Epithelial cell of proximal tubule (primary cell): ENCODE results near the gene HINT2. TPM values are rescaled to one million over a fixed set of nuclear protein-coding genes. Genes with fewer than 3 reads are reported as not detected.

Experiments
- DNase-seq: peaks from one replicate; pipeline ENCODE4 v3.0.0-alpha.2; 2011; ENCODE audit warnings: low read depth
- H3K4me3 ChIP-seq: 2 replicates; pipeline ENCODE4 v1.5.1; 2011; ENCODE audit warnings: low read depth, mild to moderate bottlenecking, low read length
- total RNA-seq: library from RNA; depleted of rRNA; stranded (reverse); fragments of >200 nt; gene quantifications from 2 replicates; pipeline ENCODE4 v1.2.3, GENCODE V29; 2015
- TF ChIP-seq, protein P1 (sequence below): conservative IDR thresholded peaks from 2 replicates; pipeline ENCODE4 v1.5.1; 2012; ENCODE audit warnings: low read depth, mild to moderate bottlenecking, low read length

The HINT2 gene
- total RNA-seq, 1 donor from 2014 or later: 25.9 TPM

- TF ChIP-seq, protein P1, sequence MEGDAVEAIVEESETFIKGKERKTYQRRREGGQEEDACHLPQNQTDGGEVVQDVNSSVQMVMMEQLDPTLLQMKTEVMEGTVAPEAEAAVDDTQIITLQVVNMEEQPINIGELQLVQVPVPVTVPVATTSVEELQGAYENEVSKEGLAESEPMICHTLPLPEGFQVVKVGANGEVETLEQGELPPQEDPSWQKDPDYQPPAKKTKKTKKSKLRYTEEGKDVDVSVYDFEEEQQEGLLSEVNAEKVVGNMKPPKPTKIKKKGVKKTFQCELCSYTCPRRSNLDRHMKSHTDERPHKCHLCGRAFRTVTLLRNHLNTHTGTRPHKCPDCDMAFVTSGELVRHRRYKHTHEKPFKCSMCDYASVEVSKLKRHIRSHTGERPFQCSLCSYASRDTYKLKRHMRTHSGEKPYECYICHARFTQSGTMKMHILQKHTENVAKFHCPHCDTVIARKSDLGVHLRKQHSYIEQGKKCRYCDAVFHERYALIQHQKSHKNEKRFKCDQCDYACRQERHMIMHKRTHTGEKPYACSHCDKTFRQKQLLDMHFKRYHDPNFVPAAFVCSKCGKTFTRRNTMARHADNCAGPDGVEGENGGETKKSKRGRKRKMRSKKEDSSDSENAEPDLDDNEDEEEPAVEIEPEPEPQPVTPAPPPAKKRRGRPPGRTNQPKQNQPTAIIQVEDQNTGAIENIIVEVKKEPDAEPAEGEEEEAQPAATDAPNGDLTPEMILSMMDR: no peak
- no peak for DNase-seq
Observed at GRCh38 chr9:35822926-35823325, 8.1 kb upstream of the HINT2 start.

GRCh38 chr9:35820076-35820475 lies 5.2 kb upstream of the HINT2 start:
- H3K4me3 ChIP-seq: no peak overlapping the region
- TF ChIP-seq, protein P1: no peak
- DNase-seq: no peak

More at GRCh38 chr9:35822926-35823325, 8.1 kb upstream of the HINT2 start:
- H3K4me3 ChIP-seq: no peak overlapping the region

DNA sequence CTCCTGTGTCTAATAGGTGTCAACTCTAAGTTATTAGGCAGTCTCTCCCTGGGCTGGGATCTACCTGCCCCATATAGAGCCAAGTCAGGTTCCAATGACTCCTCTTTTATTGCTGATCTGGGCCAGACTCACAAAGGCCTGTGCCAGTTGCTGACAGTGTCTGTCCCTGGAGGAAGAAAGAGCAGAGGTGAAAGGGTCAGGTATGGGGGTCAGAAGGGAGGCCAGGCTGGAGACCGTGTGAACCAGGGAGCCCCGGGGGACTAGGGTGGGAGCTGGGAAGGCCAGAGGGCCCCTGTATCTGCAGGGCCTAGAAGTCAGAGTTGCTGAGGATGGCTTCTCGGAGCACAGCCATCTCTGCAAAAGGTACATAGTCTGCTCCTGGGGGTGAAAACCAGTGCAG lies 3.5 kb upstream of the HINT2 start:
- TF ChIP-seq, protein P1: no peak
- DNase-seq: no peak
- H3K4me3 ChIP-seq: no peak overlapping the region

- TF ChIP-seq, protein P1: peak; percentile 2
- DNase-seq: no peak
- H3K4me3 ChIP-seq: no peak overlapping the region
Observed at GRCh38 chr9:35816708-35817107, 1.9 kb upstream of the HINT2 start.

DNA sequence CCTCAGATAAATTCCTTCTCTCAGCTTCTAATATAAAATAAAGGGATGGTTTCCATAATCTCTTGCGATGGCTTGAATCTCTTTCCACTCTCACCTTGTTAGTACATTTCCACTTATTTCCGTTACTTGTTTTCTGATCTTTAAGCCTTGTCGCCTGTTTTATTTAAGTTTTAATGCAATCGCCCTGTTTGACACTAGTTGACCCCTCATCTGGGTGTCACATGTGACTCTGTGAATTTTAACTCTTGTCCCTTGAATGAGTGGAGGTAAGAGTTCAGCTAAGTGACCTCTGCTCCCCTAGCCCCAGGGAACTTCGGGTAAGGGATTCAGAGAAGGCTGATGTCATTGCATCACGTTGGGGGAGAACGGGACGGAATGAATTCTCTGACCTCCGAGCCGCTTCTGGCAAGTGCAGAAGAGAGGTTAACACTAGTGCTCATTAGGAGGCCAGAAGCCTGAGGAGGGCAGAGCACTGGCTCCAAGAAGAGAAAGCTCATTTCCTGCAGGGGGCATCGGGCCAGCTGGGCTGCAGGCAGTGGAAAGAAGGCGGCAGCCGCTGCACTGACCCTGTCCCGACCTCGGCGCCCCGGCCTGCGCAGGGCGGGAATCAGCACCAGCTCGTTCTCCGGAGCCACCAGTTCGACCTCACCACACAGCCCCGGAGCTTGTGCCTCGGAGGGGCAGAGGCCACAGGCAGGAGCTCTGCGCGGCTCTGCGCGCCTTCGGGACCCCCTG lies 569 bp downstream of the HINT2 start:
- peak overlapping the region; percentile 95 for H3K4me3 ChIP-seq
- no peak for DNase-seq
- TF ChIP-seq, protein P1: peak; percentile 35

GRCh38 chr9:35813434-35814105 lies 1.3 kb downstream of the HINT2 start:
- H3K4me3 ChIP-seq: peak overlapping the region; percentile 95
- no peak for DNase-seq

More at GRCh38 chr9:35813434-35814105, 1.3 kb downstream of the HINT2 start:
- TF ChIP-seq, protein P1: peak; percentile 68
